GM21528 (cell line): Measurements from ENCODE around the gene SHH.
"Not testable (repeated sequence)": the region's sequence is repeated elsewhere in the genome, so short reads cannot be mapped to it uniquely, and the experiment has no call there.

Source experiments
- ATAC-seq: cut with Tn5 transposase; IDR thresholded peaks from one replicate; pipeline ENCODE4 v1.9.1; 2021; ENCODE audit warnings: mild to moderate bottlenecking, moderate library complexity; ENCODE audit not compliant: unreplicated experiment, low FRiP score

Gene SHH

DNA sequence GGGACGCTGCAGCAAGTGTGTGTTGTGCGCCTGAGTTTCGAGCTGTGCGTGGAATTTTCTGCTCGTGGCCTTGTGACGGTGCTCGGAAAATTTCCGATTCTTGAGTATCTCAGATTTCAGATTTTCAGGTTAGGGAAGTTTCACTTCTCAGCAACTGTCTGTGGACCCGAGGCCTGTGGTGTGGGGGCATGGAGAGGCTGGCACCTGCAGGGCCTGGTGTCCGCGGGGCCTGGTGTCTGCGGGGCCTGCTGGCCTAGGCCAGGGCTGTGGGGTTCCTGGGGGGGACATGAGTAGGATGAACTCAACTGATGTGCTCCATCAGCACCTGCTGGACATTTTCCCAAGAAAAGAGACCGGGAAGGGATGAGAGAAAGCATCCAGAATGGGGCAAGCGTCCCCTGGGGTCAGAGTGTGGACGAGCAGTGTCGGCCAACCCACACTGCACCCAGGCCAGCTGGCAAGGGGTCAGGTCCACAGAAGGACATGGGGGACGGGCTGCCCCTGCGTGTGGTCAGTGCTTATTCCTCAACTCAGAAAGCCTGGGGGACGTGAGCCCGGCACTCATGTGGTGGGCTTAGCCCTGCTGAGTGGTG is 31.3 kb upstream of the SHH start:
- no peak for ATAC-seq

DNA sequence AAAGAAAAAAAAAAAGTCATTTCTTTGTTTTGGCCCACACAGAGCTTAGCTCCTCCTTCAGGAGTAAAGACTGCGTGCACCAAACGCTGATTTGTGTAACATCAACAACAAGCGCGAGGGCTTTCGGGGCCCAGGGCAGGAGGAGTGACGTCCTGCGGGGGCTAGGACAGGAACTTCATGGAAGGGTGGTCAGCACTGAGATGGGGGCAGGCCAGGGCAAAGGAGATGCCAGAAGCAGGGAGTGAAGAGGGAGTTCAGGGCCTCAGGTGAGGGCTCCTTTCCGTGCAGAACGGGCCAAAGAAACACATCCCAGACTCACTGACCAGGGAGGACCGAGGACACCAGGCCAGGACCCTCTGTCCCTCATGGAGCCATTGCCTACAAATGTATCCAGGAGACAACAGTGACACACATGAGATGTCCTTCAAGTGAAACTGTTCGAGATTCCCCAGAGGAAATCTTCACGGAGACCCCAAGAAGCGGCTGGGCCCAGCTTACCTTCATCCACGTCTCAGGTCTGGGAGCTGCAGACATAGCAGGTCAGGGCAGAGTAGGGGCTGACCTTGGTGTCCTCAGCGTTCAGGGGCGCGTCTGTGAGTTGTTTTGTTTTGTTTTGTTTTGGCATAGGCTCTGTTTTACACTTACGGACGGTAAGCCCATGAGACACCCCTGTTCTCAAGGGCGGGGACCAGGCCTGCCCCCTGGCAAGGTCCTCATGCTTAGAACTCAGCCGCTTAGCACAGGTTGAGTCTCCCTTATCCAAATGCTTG is 30.4 kb upstream of the SHH start:
- no peak for ATAC-seq

DNA sequence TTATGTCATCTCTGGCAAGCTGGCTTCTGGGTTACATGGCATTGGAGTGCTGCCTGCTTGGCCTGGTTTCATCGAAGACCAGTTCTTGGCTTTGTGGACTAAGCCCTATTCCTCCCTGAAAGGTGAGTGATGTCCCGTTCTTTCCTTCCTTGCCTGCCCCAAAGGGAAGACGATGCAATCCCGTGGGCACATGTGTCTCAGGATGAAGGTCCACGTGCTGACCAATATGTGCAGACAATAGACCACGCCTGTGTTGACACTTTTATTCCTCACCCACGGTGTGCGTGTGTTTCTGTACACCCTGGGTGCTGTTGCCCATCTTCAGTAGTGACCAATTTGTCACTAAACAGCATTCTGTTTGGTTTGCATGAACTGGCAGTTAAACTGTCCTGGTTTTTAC is 28.6 kb upstream of the SHH start:
- no peak for ATAC-seq

DNA sequence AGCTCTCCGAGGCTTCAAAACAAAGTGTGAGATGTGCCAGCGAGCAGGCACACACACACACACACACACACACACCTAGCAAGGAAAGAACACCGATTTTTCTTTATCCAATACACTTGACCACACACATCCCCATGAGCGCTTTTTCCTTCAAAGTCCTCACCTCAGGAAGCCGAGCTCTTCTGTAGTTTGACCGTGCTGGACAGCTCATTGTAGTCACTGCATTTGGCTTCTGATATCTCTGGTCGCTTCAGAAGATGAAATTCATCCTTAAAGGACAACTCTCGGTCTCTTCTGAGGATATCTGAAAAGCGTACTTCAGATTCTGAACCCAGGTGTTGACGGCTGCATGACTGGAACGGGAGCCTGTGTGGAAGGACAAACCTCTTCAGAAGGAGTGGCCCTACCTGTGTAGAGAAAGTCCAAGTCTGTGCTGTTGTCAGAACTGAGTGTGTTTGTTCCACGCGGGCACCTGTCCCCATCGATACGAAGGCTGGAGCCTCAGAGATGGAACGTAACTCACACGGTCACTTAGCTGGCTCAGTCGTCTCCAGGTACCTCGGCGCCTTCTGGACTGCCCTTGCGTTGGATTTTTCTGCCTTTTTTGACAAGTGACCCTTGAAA is 28.1 kb upstream of the SHH start:
- no peak for ATAC-seq

DNA sequence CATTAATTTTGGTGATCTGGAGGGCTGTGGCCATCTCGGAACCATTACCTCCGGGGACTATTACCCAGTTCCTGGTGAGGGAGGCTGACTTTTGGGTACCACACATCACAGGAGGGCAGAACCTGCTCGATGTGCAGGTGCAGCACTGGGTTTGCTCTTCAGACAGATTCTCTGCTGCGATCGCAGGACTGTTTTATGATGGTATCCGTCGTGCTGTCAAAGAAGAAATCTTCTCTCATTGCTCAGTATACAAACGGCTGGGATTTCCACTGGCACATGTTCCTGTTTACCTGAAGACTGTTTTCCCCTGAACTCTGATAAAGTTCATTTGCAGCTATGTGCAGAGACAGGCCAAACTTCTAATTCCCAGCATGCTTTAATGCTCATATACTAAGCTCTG is 27.2 kb upstream of the SHH start:
- no peak for ATAC-seq

DNA sequence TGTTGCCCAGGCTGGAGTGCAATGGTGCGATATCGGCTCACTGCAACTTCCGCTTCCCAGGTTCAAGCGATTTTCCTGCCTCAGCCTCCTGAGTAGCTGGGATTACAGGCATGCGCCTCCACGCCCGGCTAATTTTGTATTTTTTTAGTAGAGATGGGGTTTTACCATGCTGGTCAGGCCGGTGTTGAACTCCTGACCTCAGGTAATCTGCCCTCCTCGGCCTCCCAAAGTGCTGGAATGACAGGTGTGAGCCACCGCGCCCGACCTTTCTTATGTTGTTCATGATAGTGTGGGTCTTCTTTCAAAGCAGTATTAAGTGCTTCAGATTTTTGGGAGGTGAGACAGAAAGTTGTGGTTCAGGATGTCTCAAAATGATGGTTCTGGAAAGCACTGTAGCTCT is 26.0 kb upstream of the SHH start:
- ATAC-seq: not testable (repeated sequence)

DNA sequence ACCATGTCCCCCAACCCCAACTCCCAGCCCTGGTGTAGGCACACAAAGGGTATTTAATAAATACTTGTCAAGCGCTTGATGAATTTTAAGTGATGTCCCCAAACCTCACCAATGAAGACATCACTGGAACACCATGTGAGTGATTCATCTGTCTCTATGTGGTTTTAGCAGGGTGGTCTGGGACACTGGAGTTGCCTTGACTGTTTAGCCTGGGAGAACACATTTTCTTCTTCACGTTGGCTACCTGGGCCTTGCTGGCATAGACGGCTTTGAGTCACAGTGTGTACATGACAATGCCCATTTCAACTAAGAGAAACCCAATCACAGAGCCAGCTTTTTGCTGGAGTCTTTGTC is 24.8 kb upstream of the SHH start:
- no peak for ATAC-seq

DNA sequence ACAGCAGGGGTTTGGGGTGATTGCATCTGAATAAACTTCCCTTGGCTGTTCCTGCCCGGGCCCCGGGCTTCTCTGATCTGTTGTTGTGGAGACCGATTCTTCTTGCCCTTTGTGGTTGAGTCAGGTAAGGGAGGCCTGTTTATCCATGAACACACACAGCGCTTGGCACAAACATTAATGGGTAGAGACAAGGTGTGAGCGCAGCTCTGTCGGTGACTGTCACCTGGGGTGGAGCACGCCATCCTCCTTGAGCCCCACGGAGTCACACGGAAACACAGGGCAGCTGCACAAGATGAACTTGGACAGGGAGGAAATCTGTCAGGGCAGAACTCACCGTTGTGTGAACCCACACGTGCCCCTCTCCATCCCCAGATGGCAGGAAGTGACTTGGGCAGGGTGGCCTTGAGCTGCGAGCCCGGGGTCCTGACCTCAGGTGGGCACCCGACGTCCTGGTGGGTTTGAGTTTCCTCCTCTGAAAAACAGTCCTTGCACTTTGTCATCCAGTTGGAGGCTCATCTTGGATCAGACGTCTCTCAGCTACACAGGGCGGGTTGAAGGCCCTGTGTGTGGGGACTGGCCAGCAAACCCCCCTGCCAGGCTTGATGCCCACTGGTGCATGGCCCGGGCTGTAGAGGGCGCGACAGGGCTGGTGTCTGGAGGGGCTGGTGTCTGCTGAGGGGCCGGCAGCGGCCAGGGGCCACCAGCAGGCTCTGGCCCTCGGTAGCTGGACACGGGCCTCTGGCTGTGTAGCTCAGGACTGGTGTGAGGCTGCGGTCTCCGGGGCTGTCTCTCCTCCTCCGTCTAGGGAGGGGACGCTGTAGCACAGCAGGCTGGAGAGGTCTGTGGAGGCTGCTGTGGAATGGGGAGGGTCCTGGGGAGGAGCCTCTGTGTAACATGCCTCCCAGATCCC is 24.2 kb upstream of the SHH start:
- no peak for ATAC-seq

DNA sequence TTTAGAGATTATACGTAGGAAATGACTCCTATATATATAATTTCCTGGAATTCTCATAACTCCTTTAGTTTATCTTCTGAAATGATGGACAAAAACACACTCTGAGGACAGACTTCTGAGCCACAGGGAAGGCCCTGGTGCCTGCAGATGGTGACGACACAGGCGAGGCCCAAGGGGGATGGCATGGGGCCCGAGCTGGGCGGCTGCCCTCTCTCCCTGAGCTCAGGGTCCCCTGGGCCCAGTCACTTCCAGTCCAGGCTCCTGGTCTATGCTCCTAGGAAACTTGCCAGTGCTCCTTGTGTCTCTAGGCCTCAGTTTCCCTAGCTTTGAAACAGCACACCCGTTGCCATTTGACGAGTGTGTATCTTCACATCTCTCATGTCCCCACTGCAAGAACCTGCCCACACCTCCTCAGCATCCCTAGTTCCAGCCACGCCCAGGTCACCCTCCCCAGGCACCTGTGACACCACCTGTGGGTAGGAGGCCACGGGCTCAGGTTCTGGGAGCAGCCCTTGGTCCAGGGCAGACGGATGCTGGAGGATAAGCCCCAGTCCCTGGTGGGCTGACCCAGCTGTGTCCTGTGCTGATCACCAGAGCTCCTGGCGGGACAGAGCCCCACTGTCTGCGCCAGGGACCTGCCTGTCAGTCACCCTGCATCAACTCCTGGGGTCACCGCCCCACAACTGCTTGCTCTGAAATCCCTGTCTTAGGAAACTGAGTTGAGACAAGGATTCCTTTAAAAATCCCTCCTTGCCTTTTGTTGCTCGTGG is 23.4 kb upstream of the SHH start:
- no peak for ATAC-seq

DNA sequence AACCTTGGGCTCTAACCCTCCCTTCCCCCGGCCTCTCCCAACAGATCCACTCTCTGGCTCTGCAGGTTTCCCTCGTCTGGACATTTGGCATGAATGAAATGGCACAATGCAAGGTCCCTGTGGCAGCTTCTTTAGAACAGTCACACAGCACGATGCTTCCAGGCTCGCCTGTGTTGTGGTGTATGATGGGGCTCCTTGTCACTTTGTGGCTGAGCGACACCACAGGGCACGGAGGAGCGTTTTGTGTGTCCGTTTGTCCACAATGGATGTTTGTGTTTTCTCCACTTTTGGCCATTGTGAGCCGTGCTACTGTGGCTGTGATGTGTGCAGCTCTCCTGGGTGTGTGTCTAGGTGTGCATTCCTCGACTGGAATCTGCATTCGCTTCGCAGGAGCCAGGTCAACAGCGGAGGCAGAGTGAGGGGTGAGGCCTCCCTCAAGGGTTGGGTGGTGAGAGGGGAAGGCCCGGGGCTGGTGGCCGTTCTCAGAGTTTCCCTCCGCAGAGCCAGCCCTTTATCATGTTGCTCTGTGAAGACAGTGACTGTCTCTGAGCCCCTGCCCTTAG is 22.3 kb upstream of the SHH start:
- ATAC-seq: no peak

DNA sequence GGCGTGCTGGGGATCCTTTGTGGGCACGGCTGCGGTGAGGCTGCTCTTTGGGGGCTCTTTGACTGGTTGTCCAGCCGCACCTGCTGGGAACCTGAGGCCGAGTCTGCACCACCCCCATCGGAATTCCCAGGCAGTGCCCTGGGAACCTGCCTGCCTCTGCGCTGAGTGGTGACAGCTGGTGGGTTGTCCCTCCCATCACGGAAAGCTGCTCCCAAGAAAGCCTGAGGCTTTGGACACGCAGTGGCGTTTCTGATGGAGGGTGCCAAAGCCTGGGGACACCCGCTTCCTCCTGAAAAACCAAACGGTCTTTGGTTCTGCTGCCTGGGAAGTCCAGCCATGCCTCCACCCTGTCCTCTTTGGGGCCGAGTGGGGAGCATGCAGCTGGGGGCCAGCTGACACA is 21.4 kb upstream of the SHH start:
- no peak for ATAC-seq

DNA sequence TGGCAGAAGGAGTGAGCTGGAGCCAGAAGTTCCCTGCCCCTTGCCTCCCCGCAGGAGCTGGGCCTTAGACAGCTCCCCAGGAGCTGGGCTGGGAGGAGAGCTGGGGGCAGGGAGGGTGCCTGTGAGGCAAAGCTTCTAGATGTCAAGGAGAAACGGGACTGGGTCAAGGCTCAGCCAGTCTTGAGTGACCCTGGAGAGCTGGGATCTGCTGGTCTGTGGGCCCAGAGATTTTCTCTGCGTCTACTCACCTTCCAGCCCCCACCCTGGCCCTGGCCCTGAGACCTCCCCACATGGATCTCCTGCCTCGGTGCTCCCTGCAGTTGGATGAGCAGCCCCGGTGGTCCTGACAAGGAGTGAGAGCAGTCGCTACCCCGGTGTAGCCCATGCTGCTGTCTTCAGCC is 20.3 kb upstream of the SHH start:
- ATAC-seq: no peak

DNA sequence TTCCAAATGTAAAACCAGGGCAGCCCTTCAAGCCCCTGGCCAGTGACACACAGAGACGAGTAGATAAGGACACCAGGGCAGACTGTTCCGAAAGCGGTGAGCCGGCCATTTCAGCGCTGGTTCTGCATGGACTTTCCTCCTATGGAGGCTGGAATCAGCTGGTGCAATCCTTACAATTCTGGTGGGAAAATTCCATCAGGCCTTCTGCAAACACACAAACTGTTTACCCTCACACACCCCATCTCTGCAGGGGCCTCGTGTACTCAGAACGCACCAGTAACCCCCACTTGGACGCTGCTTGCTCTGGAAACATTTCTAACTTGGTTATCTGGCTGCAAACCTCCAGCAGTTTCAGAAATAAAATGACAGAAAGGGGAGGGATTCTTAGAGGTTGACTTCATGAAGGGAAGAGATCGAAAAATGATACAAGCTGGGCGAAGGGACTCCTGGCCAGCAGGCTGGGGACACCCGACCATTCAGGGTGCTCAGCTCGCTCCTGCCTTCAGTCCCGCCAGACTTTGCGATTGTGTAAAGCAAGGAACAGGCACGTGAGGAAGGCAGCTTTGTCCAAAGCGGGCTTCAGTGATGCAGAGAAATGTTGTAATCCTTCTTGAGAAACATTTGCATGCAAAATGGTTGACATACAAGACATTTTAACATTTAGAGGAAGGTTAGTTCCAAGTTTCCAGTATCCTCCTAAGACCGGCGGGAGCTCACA is 19.7 kb upstream of the SHH start:
- no peak for ATAC-seq

DNA sequence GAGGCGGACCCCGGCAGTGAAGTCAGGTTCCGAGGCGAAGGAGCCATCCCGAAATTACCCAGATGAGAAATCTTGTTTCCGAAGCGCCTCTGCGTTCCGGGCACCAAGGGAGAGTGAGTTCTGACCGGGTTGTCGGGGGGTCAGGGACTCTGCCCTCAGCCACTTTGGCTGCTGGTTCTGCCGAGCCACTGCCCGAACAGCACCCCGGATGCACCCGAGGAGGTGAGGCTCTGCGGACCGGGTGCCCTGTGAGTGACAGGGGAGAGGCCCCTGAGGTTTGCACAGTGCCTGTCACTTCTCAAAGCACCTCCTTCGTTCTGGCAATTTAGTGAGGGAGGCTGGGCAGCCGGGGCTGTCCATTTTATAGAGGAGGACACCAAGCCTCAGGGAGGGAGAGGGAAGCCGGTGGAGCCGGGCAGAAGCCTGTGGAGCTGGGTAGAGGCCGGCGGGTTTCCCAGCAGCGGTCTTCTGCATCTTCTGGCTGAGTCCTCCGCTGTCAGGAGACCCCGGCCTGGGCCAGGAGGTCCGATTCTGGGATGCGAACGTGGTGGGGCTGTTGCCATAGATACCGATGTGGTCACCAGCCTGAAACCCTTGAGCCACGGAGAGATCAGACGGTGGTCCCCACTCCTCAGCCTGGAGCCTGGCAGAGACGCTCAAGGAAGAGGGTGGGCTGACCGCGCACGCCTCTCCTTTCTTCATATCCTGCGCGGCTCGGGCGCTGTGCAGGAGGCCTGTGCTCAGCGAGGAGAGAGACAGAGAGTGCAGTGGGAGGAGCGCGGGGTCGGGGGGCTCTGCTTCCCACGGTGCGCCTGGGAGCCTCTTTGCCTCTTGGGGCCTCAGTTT is 18.9 kb upstream of the SHH start:
- no peak for ATAC-seq

DNA sequence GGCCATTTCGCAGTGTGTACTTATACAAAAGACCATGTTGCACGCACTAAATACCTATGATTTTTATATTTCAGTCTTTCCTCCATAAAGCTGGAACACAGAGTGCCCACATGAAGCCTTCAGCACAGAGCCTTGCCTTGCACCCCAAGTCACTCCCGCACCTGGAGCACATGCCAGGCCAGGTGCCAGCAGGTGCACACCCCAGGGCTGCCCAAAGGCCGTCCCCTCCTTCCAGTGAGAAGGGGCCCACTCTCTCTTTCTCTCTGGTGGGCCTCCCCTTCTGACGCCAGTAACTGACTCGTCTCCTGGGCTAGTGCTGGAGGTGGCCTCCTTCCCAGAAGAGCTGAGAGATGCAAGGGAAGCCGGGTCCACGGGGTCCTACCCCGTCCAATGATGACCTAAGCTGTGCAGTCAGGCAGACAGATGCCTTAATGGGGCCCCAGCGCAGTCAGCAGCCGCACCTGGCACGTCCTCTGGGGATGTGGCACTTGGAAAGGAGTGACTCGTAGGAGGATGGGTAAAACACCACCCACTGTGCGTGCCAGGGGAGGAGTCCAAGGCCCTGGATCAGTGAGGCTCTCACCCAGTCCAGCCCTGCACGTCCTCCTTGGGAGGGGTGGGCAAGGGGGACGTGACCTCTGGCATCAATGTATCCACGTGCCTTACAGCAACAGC is 17.7 kb upstream of the SHH start:
- ATAC-seq: no peak

DNA sequence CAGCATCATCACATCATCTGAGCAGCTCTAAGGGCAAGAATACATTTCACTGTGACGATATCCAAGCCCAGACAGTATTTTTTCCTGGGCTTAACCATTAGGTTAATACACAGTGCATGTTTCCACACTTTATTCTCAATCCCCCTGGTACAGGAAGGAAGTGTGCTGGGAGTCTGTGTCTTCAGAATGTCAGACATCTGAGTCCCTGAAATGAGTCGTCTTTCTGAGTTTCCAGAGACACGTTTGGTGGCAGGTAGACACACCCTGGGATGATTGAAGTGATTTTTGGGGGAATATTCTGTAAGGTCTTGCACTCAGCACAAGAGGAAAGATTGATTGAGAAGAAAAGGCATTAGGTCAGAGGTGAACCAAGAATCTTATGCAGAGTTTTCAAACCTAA is 13.1 kb upstream of the SHH start:
- no peak for ATAC-seq

DNA sequence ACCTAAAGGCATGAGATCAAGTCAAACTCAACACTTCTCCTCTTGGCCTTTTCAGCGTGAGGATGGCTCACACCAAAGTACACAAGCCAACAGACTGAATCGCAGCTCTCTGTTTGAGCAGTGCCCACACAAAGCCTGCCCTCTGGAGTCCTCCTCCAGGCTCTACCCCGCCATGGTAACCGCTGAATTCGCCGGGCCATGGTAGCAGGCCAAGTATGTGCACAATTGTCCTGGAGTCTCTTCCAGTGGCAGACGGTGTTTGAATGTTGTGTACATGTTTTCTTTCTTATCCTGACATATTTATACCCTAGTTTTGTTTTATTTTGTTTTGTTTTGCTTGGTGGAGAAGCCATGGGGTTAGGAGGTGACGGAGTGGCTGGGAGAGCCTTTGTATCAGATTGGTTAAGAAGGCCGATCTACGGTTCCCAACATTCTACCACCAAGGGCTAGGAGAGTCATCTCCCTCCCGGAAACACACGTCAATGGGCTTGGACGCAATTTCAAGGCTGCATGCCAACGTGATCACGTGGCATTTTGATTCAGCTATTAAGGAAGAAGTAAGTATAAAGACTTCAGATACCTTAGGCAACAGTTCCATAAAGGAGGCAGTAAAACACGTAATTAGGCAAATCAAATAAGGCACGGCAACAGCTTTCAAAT is 12.1 kb upstream of the SHH start:
- no peak for ATAC-seq

DNA sequence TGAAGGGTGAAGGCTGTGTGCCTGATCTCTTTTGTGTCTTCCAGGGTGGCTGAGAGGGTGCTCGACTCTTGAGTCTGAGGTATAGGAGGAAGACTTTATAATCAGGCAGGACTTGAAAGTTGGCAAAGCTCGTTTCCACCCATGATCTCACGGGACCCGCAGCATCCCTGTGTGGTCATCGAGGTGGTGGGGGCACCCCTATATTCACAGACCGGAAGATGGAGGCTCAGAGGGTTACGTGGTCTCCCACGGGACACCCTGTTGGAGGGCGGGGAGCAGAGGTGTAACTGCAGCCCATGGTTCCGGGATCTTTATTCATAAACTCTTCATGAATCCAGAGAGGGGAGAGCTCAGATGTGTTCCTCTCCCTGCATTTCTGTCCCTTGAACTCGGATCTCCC is 9.6 kb upstream of the SHH start:
- no peak for ATAC-seq
